GM12874 (cell line): ENCODE measurements around the gene FBXW8.

Experiments
- CTCF ChIP-seq: IDR thresholded peaks from 2 replicates; pipeline ENCODE4 v1.5.1; 2011; ENCODE audit warnings: low read depth, mild to moderate bottlenecking, control low read depth, low read length, moderate library complexity; ENCODE audit not compliant: insufficient read depth

FBXW8 gene

GRCh38 chr12:116964054-116965050, 53.6 kb downstream of the FBXW8 start:
- no peak for TF ChIP-seq CTCF

GRCh38 chr12:116968986-116969385, 58.2 kb downstream of the FBXW8 start:
- no peak for TF ChIP-seq CTCF

GRCh38 chr12:116969615-116970585, 59.1 kb downstream of the FBXW8 start:
- no peak for TF ChIP-seq CTCF

GRCh38 chr12:116971222-116971621, 60.5 kb downstream of the FBXW8 start:
- no peak for TF ChIP-seq CTCF

- TF ChIP-seq CTCF, result no peak
Observed at GRCh38 chr12:116975779-116976393, 65.1 kb downstream of the FBXW8 start.

GRCh38 chr12:116977465-116978380, 67.0 kb downstream of the FBXW8 start:
- TF ChIP-seq CTCF, result no peak
